GM12865 (cell line): Measurements from ENCODE around the gene GAD2.

Experiments
- DNase-seq: peaks from one replicate; pipeline ENCODE4 v3.0.0; 2010; ENCODE audit warnings: low read depth
- H3K4me3 ChIP-seq: 2 replicates; pipeline ENCODE4 v1.5.1; 2011; ENCODE audit warnings: mild to moderate bottlenecking, low read depth, low read length, control low read depth
- TF ChIP-seq, protein P1 (sequence below): IDR thresholded peaks from 2 replicates; pipeline ENCODE4 v1.5.1; 2011; ENCODE audit warnings: low read length, control low read depth, low read depth, inconsistent platforms; ENCODE audit not compliant: insufficient read depth; ENCODE audit errors: missing control alignments

The GAD2 gene

GRCh38 chr10:26214004-26214403 is 2.6 kb upstream of the GAD2 start:
- no peak for DNase-seq
- TF ChIP-seq, protein P1, sequence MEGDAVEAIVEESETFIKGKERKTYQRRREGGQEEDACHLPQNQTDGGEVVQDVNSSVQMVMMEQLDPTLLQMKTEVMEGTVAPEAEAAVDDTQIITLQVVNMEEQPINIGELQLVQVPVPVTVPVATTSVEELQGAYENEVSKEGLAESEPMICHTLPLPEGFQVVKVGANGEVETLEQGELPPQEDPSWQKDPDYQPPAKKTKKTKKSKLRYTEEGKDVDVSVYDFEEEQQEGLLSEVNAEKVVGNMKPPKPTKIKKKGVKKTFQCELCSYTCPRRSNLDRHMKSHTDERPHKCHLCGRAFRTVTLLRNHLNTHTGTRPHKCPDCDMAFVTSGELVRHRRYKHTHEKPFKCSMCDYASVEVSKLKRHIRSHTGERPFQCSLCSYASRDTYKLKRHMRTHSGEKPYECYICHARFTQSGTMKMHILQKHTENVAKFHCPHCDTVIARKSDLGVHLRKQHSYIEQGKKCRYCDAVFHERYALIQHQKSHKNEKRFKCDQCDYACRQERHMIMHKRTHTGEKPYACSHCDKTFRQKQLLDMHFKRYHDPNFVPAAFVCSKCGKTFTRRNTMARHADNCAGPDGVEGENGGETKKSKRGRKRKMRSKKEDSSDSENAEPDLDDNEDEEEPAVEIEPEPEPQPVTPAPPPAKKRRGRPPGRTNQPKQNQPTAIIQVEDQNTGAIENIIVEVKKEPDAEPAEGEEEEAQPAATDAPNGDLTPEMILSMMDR = no peak
- H3K4me3 ChIP-seq = no peak overlapping the region

- no peak for DNase-seq
- H3K4me3 ChIP-seq = no peak overlapping the region
- TF ChIP-seq, protein P1 = no peak
These were observed 1.8 kb upstream of the GAD2 start for GRCh38 chr10:26214551-26215395.

- H3K4me3 ChIP-seq = no peak overlapping the region
- DNase-seq = no peak
These were observed 1.1 kb upstream of the GAD2 start for GRCh38 chr10:26215396-26215934.

GRCh38 chr10:26215935-26216584 is 514 bp upstream of the GAD2 start:
- H3K4me3 ChIP-seq = no peak overlapping the region
- no peak for DNase-seq

More at GRCh38 chr10:26215396-26215934, 1.1 kb upstream of the GAD2 start:
- TF ChIP-seq, protein P1 = no peak

GRCh38 chr10:26217396-26218086 is 967 bp downstream of the GAD2 start:
- no peak for DNase-seq
- TF ChIP-seq, protein P1 = no peak
- H3K4me3 ChIP-seq = no peak overlapping the region

More at GRCh38 chr10:26215935-26216584, 514 bp upstream of the GAD2 start:
- TF ChIP-seq, protein P1 = no peak

DNA sequence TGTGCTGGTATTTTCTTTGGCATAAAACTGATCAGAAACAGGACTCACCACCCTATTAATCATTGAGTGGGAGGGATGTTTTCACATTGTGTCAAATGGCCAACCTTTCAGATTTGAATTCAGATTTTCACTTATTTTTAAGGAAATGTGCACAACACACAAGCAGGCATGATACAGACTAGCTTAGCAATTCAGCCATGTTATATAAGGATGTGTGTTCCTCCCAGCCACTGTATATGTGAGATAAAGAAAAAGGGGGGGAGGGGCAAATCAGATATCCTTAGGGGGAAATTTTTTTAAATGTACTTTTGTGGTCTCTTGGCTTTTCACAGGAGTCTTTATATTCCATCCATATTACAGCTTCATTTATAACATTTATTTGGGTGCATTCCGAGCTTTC is 3.1 kb downstream of the GAD2 start:
- no peak for DNase-seq
- TF ChIP-seq, protein P1 = no peak
- no peak overlapping the region for H3K4me3 ChIP-seq
